Mucosa of descending colon (tissue), 3 donors: Measurements from ENCODE around the gene SPTBN1. TPM values are rescaled to one million over a fixed set of nuclear protein-coding genes. Genes with fewer than 3 reads are reported as not detected.
A peak's percentile ranks its signal among the peaks of the same experiment; 100 is the strongest.

Experiments used
- ATAC-seq: fragments of 200-7000 bp; cut with Tn5 transposase; one replicate; pipeline ENCODE4 v1.9.1; 2020; ENCODE audit warnings: mild to moderate bottlenecking, moderate library complexity
- DNase-seq, 3 donors: peaks; one replicate each; pipeline ENCODE4 v3.0.0-alpha.2; 2020
- H3K36me3 ChIP-seq: fragments of 200-600 bp; one replicate; pipeline ENCODE4 v1.8.0; 2021; ENCODE audit warnings: low read depth, mild to moderate bottlenecking
- H3K4me1 ChIP-seq: fragments of 200-600 bp; one replicate; pipeline ENCODE4 v1.8.0; 2021; ENCODE audit warnings: low read depth, mild to moderate bottlenecking
- H3K4me3 ChIP-seq: fragments of 200-600 bp; one replicate; pipeline ENCODE4 v1.8.0; 2021; ENCODE audit warnings: mild to moderate bottlenecking
- H3K9me3 ChIP-seq: fragments of 200-600 bp; one replicate; pipeline ENCODE4 v1.8.0; 2021; ENCODE audit warnings: mild to moderate bottlenecking
- CTCF ChIP-seq: fragments of 200-600 bp; IDR thresholded peaks from one replicate; pipeline ENCODE4 v1.8.0; 2022; ENCODE audit warnings: antibody characterized with exemption, mild to moderate bottlenecking
- intact Hi-C, 2 donors: fragments of 100-400 bp; cut with DNase I in 1 of 2; cut with micrococcal nuclease in 1 of 2; formaldehyde crosslinking; loops; one replicate each; pipeline versions ENCODE4 v1.11.0 to v1.11.1; 2022; cut with DNase I, micrococcal nuclease
- total RNA-seq, 3 donors: library from RNA; stranded (reverse); fragmentation: NEBNext Ultra II Directional in 2 of 3; extraction: Animal tissue kit (Norgen Biotek cat#: 25700) in 2 of 3; gene quantifications; one replicate each; pipeline versions ENCODE4 v1.2.1 to v1.2.4, GENCODE V29; 2021 to 2023
- donor health status: DM: no; HTN: no; CAD: no; lungs with moderate emphysema.
- donor health status: DM: no; HTN: no; CAD: no.
- donor health status: DM: no; HTN: yes; CAD: no.

The SPTBN1 gene
- total RNA-seq, 3 donors from 2014 or later, result 237 to 396 (median 392) TPM

- Histone ChIP-seq H3K36me3 (no peaks in the 10 kb centered on the region), H3K9me3 (no peaks in the 10 kb centered on the region), H3K4me1 (peaks cover 4% of the 10 kb centered on the region), H3K4me3 (no peak overlapping the region)
- DNase-seq (no peak), ATAC-seq (peak; percentile 31)
- TF ChIP-seq CTCF, result peak; percentile 27
- intact Hi-C loops, result loop anchor here in 1 of 2 donors (10.0 kb wide), 1 partner anchor 180 kb away; no protein-coding TSS in a partner anchor
These were observed 248.8 kb downstream of the SPTBN1 start for GRCh38 chr2:54704688-54705605.

- ATAC-seq (no peak), DNase-seq (no peak)
- Histone ChIP-seq H3K36me3 (no peaks in the 10 kb centered on the region), H3K4me1 (peaks cover 4% of the 10 kb centered on the region), H3K9me3 (no peaks in the 10 kb centered on the region), H3K4me3 (no peak overlapping the region)
- TF ChIP-seq CTCF, result no peak
- intact Hi-C loops, result loop anchor here in 1 of 2 donors (10.0 kb wide), 1 partner anchor 182 kb away; no protein-coding TSS in a partner anchor
These were observed 250.5 kb downstream of the SPTBN1 start for GRCh38 chr2:54706622-54707021.

- DNase-seq (peak; percentile 68 to 76 (median 74)), ATAC-seq (peak; percentile 87)
- H3K4me1 ChIP-seq, result peaks cover 4% of the 10 kb centered on the region
- no peak overlapping the region for H3K4me3 ChIP-seq
- H3K9me3 ChIP-seq, result no peaks in the 10 kb centered on the region
- no peak for TF ChIP-seq CTCF
- H3K36me3 ChIP-seq, result no peaks in the 10 kb centered on the region
- intact Hi-C loops, result loop anchor here in 1 of 2 donors (10.0 kb wide), 1 partner anchor 184 kb away; no protein-coding TSS in a partner anchor
These were observed 252.6 kb downstream of the SPTBN1 start for GRCh38 chr2:54708584-54709335.

- TF ChIP-seq CTCF, result no peak
- Histone ChIP-seq H3K4me1 (peaks cover 4% of the 10 kb centered on the region), H3K36me3 (no peaks in the 10 kb centered on the region), H3K9me3 (no peaks in the 10 kb centered on the region), H3K4me3 (no peak overlapping the region)
- intact Hi-C loops, result loop anchor here in 1 of 2 donors (10.0 kb wide), 1 partner anchor 185 kb away; no protein-coding TSS in a partner anchor
- peak; percentile 74 to 79 (median 78) for DNase-seq
- peak; percentile 85 for ATAC-seq
These were observed 253.2 kb downstream of the SPTBN1 start for GRCh38 chr2:54709336-54709809.

GRCh38 chr2:54710216-54710615 lies 254.1 kb downstream of the SPTBN1 start:
- Histone ChIP-seq H3K9me3 (no peaks in the 10 kb centered on the region), H3K36me3 (no peaks in the 10 kb centered on the region), H3K4me1 (peaks cover 4% of the 10 kb centered on the region), H3K4me3 (no peak overlapping the region)
- intact Hi-C loops, result no loop called here
- DNase-seq, result no peak
- TF ChIP-seq CTCF, result no peak
- ATAC-seq, result no peak
